K562 (cell line): ENCODE results near the gene DNAH9. TPM values are rescaled to one million over a fixed set of nuclear protein-coding genes. Genes with fewer than 3 reads are reported as not detected.

Experiments used
- ATAC-seq: fragments of 200-7000 bp; cut with Tn5 transposase; 3 replicates; pipeline ENCODE4 v1.9.1; 2020; ENCODE audit warnings: moderate library complexity
- BruUV-seq: library from RNA; stranded (reverse); fragments of 400-500 nt; replicated peaks from 2 replicates; lab custom pipeline; 2021; lab: Mats Ljungman, UMichigan
- CTCF ChIA-PET: fragments of 300-600 bp; formaldehyde crosslinking; extraction: SDS; loops from one replicate; lab custom pipeline; 2021; ENCODE audit warnings: low intra/inter-chr PET ratio; lab: Yijun Ruan, JAX
- POLR2A ChIA-PET: fragments of 300-600, 350-650 bp; sonication (Branson Sonifier 250); formaldehyde crosslinking; extraction: SDS; loops from one replicate; lab custom pipeline; 2021; ENCODE audit warnings: antibody characterized with exemption, inconsistent platforms; lab: Yijun Ruan, JAX
- DNase-seq, 4 experiments: peaks; one replicate each; pipeline versions ENCODE4 v3.0.0 to v3.0.0-alpha.2; 2011 to 2018; ENCODE audit warnings: low spot score in 3 of 4, mixed read lengths in 3 of 4; ENCODE audit errors: extremely low read depth in 1 of 4
- FAIRE-seq: peaks from 2 replicates; lab custom pipeline; 2011; peaks lifted over from hg19 to GRCh38; lab: Jason Lieb, UNC
- H2AFZ ChIP-seq: 2 replicates; pipeline ENCODE4 v1.6.0; 2011; ENCODE audit warnings: low read depth, low read length, control low read depth, inconsistent platforms
- H3K27ac ChIP-seq: fragments of 200-600 bp; 3 replicates; pipeline ENCODE4 v1.8.0; 2011; ENCODE audit warnings: low read depth, mild to moderate bottlenecking, control low read depth, inconsistent platforms, low read length, moderate library complexity, mixed read lengths; ENCODE audit errors: extremely low read depth
- H3K27me3 ChIP-seq, 2 experiments: fragments of 300-600 bp in 1 of 2; 2 replicates in 1 of 2; 3 replicates in 1 of 2; pipeline versions ENCODE4 v1.6.0 to v1.8.0; 2011; ENCODE audit warnings: inconsistent platforms in 2 of 2, low read length in 2 of 2, mild to moderate bottlenecking in 1 of 2, mixed read lengths in 1 of 2, moderate library complexity in 1 of 2; ENCODE audit not compliant: control insufficient read depth in 2 of 2, insufficient read depth in 2 of 2
- H3K36me3 ChIP-seq: fragments of 300-600 bp; 3 replicates; pipeline ENCODE4 v1.8.0; 2011; ENCODE audit warnings: mild to moderate bottlenecking, low read length, inconsistent platforms; ENCODE audit not compliant: control insufficient read depth, insufficient read depth
- H3K4me1 ChIP-seq, 2 experiments: fragments of 200-600 bp in 1 of 2; replicated peaks in 1 of 2; 2 replicates in 1 of 2; 3 replicates in 1 of 2; pipeline versions ENCODE4 v1.5.1 to v1.8.0; 2011; ENCODE audit warnings: inconsistent platforms in 2 of 2, low read length in 2 of 2, mild to moderate bottlenecking in 1 of 2, mixed read lengths in 1 of 2, moderate library complexity in 1 of 2; ENCODE audit not compliant: control insufficient read depth in 2 of 2, insufficient read depth in 2 of 2
- H3K4me2 ChIP-seq: 2 replicates; pipeline ENCODE4 v1.6.1; 2011; ENCODE audit warnings: low read length, control low read depth, inconsistent platforms, mixed read lengths; ENCODE audit not compliant: insufficient read depth
- H3K4me3 ChIP-seq: fragments of 200-600 bp; sonication (generic), shearing (Covaris generic); 2 replicates; pipeline ENCODE4 v1.5.1; 2016; ENCODE audit warnings: control low read depth, inconsistent platforms
- H3K79me2 ChIP-seq: fragments of 200-600 bp; 3 replicates; pipeline ENCODE4 v1.8.0; 2011; ENCODE audit warnings: low read length, inconsistent platforms; ENCODE audit not compliant: control insufficient read depth, insufficient read depth
- H3K9ac ChIP-seq, 2 experiments: 2 replicates each; pipeline versions ENCODE4 v1.6.0 to v1.6.1; 2011; ENCODE audit warnings: low read depth in 2 of 2, low read length in 2 of 2, control low read depth in 1 of 2, inconsistent platforms in 1 of 2, mild to moderate bottlenecking in 1 of 2, mixed read lengths in 1 of 2; ENCODE audit not compliant: insufficient read depth in 1 of 2
- H3K9me1 ChIP-seq: one replicate; pipeline ENCODE4 v1.6.0; 2011; ENCODE audit warnings: inconsistent platforms, mild to moderate bottlenecking, low read length, moderate library complexity; ENCODE audit not compliant: control insufficient read depth, insufficient read depth
- H3K9me3 ChIP-seq: replicated peaks from 2 replicates; pipeline ENCODE4 v1.5.1; 2011; ENCODE audit warnings: low read depth, low read length, inconsistent platforms; ENCODE audit not compliant: control insufficient read depth, insufficient read depth
- H4K20me1 ChIP-seq: replicated peaks from 2 replicates; pipeline ENCODE4 v1.6.1; 2011; ENCODE audit warnings: low read length, inconsistent platforms, mixed read lengths; ENCODE audit not compliant: control insufficient read depth, insufficient read depth
- HMG20A ChIP-seq: fragments of 450-650 bp; formaldehyde crosslinking; conservative IDR thresholded peaks from 2 replicates; pipeline ENCODE4 v1.4.0; 2020; ENCODE audit warnings: mild to moderate bottlenecking, mixed read lengths
- NR2F6 ChIP-seq: fragments of 450-650 bp; formaldehyde crosslinking; IDR thresholded peaks from 2 replicates; pipeline ENCODE4 v1.4.0; 2020; ENCODE audit warnings: mild to moderate bottlenecking
- ZFP36 ChIP-seq: fragments of 150-350 bp; IDR thresholded peaks from 2 replicates; pipeline ENCODE4 v1.6.1; 2018; ENCODE audit warnings: low read length, low read depth; ENCODE audit not compliant: partially characterized antibody
- WGBS: fragments of 100-300 bp; shearing (Covaris generic); methylation state at CpG from one replicate; pipeline ENCODE4 v1.1.6; 2016; ENCODE audit warnings: low coverage, mixed read lengths; ENCODE audit not compliant: insufficient coverage; ENCODE audit errors: missing lambda C conversion rate; 5-methylcytosine and 5-hydroxymethylcytosine counted together
- in situ Hi-C: fragments of 300-500 bp; cut with MboI; formaldehyde crosslinking; loops from 4 replicates; pipeline ENCODE4 v1.15.0; 2018; ENCODE audit warnings: inconsistent platforms, mixed read lengths
- intact Hi-C: fragments of 100-400 bp; cut with micrococcal nuclease; formaldehyde crosslinking; loops from 2 replicates; pipeline ENCODE4 v1.14.2; 2022
- polyA plus RNA-seq, 8 experiments: library from polyadenylated mRNA; depleted of rRNA in 4 of 8; stranded (reverse) in 5 of 8; unstranded in 3 of 8; fragments of >200 nt; fragmentation: Nextera tagmentation in 2 of 8; fragmentation: Illumina TruSeq in 1 of 8; extraction: Ambion mirVana in 2 of 8; extraction: Trizol in 1 of 8; gene quantifications; 2 replicates each; pipeline versions ENCODE4 v1.2.1 to v1.2.3, GENCODE V29; 2011 to 2014; ENCODE audit warnings: inconsistent platforms in 1 of 8, missing spikeins in 1 of 8
- total RNA-seq, 7 experiments: library from RNA; depleted of rRNA in 6 of 7; stranded (reverse); fragments of >200 nt in 6 of 7; fragmentation: Illumina TruSeq in 2 of 7; extraction: Trizol in 2 of 7; gene quantifications; 2 replicates each; pipeline versions ENCODE4 v1.2.1 to v1.2.3, GENCODE V29; 2011 to 2021; ENCODE audit warnings: low replicate concordance in 1 of 7
- TF ChIP-seq, protein P1 (sequence below): sonication (generic); formaldehyde crosslinking; IDR thresholded peaks from 2 replicates; pipeline ENCODE4 v1.8.0; 2022; ENCODE audit warnings: missing genetic modification reagents, mild to moderate bottlenecking, borderline replicate concordance

Gene DNAH9
- total and polyA plus RNA-seq, 9 of the 15 experiments (the other 6 are each of a cell fraction or from before 2014, with no cell fraction given) = not detected

GRCh38 chr17:11999696-12000095 lies 401.4 kb downstream of the DNAH9 start:
- H3K9me1 ChIP-seq = no peaks in the 10 kb centered on the region
- no peak overlapping the region for H3K4me2 ChIP-seq
- BruUV-seq = no TSS peak
- ATAC-seq (no peak), FAIRE-seq (no peak), DNase-seq (no peak)
- H3K9ac ChIP-seq = no peak overlapping the region
- no peak overlapping the region for H2AFZ ChIP-seq
- H3K36me3 ChIP-seq = no peaks in the 10 kb centered on the region
- in situ Hi-C loops = loop anchor here (25.0 kb wide), 1 partner anchor 1112 kb away; no protein-coding TSS in a partner anchor
- POLR2A ChIA-PET = no interaction called here
- TF ChIP-seq, protein P1, sequence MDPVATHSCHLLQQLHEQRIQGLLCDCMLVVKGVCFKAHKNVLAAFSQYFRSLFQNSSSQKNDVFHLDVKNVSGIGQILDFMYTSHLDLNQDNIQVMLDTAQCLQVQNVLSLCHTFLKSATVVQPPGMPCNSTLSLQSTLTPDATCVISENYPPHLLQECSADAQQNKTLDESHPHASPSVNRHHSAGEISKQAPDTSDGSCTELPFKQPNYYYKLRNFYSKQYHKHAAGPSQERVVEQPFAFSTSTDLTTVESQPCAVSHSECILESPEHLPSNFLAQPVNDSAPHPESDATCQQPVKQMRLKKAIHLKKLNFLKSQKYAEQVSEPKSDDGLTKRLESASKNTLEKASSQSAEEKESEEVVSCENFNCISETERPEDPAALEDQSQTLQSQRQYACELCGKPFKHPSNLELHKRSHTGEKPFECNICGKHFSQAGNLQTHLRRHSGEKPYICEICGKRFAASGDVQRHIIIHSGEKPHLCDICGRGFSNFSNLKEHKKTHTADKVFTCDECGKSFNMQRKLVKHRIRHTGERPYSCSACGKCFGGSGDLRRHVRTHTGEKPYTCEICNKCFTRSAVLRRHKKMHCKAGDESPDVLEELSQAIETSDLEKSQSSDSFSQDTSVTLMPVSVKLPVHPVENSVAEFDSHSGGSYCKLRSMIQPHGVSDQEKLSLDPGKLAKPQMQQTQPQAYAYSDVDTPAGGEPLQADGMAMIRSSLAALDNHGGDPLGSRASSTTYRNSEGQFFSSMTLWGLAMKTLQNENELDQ (CRISPR knock-in tag) = no peak
- TF ChIP-seq HMG20A (CRISPR knock-in tag) = no peak
- no peak for TF ChIP-seq NR2F6 (CRISPR knock-in tag)
- TF ChIP-seq ZFP36 = no peak
- H3K9me3 ChIP-seq = no peaks in the 10 kb centered on the region
- no peak overlapping the region for H3K27ac ChIP-seq
- intact Hi-C loops = no loop called here
- no peaks in the 10 kb centered on the region for H3K27me3 ChIP-seq
- 77% methylated on average over 5 of the region's 5 CpGs for WGBS
- no peak overlapping the region for H3K4me3 ChIP-seq
- H4K20me1 ChIP-seq = no peaks in the 10 kb centered on the region
- CTCF ChIA-PET = no interaction called here
- H3K4me1 ChIP-seq = peaks cover 0 to 4% of the 10 kb centered on the region in 2 experiments; a peak in 2 of 5 replicates
- no peaks in the 10 kb centered on the region for H3K79me2 ChIP-seq
